Sigmoid colon (tissue), 7 donors: ENCODE measurements around the gene GCHFR. TPM values are rescaled to one million over a fixed set of nuclear protein-coding genes. Genes with fewer than 3 reads are reported as not detected.

Experiments
- DNase-seq: peaks from one replicate; pipeline ENCODE4 v3.0.0-alpha.2; 2019
- H3K27ac ChIP-seq, 4 donors: fragments of 200-600 bp; sonication (generic); one replicate each; pipeline ENCODE4 v1.5.1; 2016 to 2019; ENCODE audit warnings: mild to moderate bottlenecking in 1 of 4
- H3K27me3 ChIP-seq, 3 donors: fragments of 200-600 bp; sonication (generic); one replicate each; pipeline ENCODE4 v1.5.1; 2019; ENCODE audit warnings: mild to moderate bottlenecking in 1 of 3
- H3K36me3 ChIP-seq, 4 donors: fragments of 200-600 bp; sonication (generic); one replicate each; pipeline ENCODE4 v1.5.1; 2016 to 2019
- H3K4me1 ChIP-seq, 4 donors: fragments of 200-600 bp; sonication (generic); one replicate each; pipeline ENCODE4 v1.5.1; 2017 to 2019
- H3K4me3 ChIP-seq, 4 donors: fragments of 200-600 bp; sonication (generic); one replicate each; pipeline ENCODE4 v1.5.1; 2017 to 2019; ENCODE audit warnings: mild to moderate bottlenecking in 2 of 4, moderate library complexity in 1 of 4
- H3K9me3 ChIP-seq, 4 donors: fragments of 200-600 bp in 3 of 4; sonication (generic) in 3 of 4; one replicate each; pipeline versions ENCODE4 v1.5.1 to v1.6.1; 2013 to 2019
- EP300 ChIP-seq, 4 donors: sonication (generic); formaldehyde crosslinking; IDR thresholded peaks; one replicate each; pipeline ENCODE4 v1.6.1; 2017; ENCODE audit warnings: antibody characterized with exemption in 4 of 4
- POLR2A ChIP-seq, 2 donors: fragments of 450-650 bp; IDR thresholded peaks; one replicate each; pipeline ENCODE4 v1.6.1; 2016; ENCODE audit warnings: antibody characterized with exemption in 2 of 2, mild to moderate bottlenecking in 2 of 2, moderate library complexity in 2 of 2
- POLR2AphosphoS5 ChIP-seq, 4 donors: sonication (generic); formaldehyde crosslinking; IDR thresholded peaks; one replicate each; pipeline ENCODE4 v1.6.1; 2017; ENCODE audit warnings: antibody characterized with exemption in 4 of 4
- WGBS, 2 donors: extraction: QIAGEN DNeasy Blood & Tissue Kit; methylation state at CpG; one replicate each; pipeline ENCODE4 v1.1.7; 2013; 5-methylcytosine and 5-hydroxymethylcytosine counted together
- intact Hi-C: fragments of 100-400 bp; cut with DNase I; formaldehyde crosslinking; loops from one replicate; pipeline ENCODE4 v1.15.1; 2023
- polyA plus RNA-seq, 3 donors: library from polyadenylated mRNA; stranded (reverse); fragments of 200-250 nt; gene quantifications; one replicate each; pipeline ENCODE4 v1.2.3, GENCODE V29; 2013
- total RNA-seq, 4 donors: library from RNA; depleted of rRNA; stranded (reverse); fragments of >200 nt; gene quantifications; one replicate each; pipeline ENCODE4 v1.1.0, GENCODE V29; 2016
- TF ChIP-seq, protein P1 (sequence below), 4 experiments: fragments of 450-650 bp in 3 of 4; fragments of 200-600 bp in 1 of 4; IDR thresholded peaks; one replicate each; pipeline ENCODE4 v1.5.1; 2016 to 2019; ENCODE audit warnings: antibody characterized with exemption in 4 of 4, mild to moderate bottlenecking in 3 of 4, moderate library complexity in 2 of 4
- donor health status: healthy with polysubstance abuse.
- donor health status: Bipolar disorder and iron deficiency.
- donor health status: healthy.

GCHFR gene
- total and polyA plus RNA-seq, 7 donors: 2.2 to 71.7 (median 27.8) TPM

DNA sequence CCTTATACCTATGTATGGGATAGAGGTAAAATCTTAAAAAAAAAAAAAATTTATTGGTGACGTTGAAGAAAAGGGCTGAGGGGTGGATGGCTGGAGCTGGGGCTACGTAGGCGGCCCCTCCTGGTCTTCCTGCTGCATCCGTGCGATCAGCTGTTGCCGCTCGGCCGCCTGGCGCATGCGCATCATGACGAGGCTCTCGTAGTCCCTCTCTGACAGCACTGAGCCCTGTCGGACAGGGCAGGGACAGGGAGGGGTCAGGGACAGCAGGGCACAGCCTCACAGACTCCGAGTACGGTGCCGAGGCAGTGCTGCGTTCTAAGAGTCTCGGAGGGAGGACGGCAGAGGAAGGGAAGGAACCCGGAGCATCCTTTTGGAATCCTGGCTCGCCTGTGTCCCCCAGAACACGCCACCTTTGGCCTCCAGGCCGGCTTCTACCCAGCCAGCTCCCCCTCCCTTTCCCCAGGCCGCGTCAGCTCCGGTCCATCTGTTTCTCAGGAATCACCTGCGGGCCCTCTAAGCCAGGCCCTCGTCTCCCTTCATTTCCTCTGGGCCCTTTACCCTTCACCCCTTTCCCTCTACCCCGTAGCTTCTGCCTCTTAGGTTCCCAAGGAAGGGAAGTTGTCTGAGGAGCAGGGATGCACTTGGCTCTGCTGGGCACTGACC is 4.1 kb downstream of the GCHFR start:
- 70 to 84% methylated on average over 29 of the region's 29 CpGs for WGBS, 2 donors
- H3K36me3 ChIP-seq: peaks cover 0 to 30% (median 6%) of the 10 kb centered on the region in 4 donors

DNA sequence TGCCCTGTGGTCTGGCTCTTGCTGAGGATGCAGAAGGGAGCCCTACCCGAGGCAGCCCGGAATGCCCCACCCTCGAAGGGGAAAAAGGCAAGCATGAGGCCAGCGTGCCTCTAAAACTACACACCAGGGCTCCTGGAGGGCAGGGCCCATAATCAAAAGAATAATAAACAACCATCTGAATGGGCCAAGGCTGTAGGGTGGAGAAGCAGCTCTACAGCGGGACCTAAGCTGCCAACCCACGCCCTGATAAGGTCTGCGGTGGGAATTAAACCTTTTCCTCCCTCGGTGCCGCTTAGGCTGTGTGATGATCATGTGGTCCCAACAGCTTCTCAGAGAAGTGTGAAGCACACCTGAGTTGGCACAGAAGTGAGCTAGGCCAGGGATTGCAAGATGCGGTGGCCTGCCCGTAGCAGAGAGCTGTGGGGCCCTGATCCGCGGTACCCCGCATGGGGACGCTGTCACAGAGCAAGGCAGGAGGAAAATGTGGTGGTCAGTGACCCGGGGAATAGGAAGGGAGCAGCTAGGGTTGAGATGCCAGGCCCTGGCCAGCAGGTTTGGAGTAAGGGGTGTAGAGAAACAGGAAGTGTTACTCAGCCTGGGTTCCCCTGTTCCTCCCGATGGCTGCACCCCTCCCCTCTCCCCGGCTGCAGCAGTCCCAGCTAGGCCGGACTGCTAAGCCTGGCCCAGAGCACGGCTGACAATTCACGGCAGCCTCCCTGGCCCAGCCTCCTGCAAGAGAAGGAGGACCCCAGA is 4.8 kb downstream of the GCHFR start:
- WGBS, 2 donors: 19 to 48% methylated on average over 21 of the region's 21 CpGs
- Histone ChIP-seq H3K9me3 (no peaks in the 10 kb centered on the region), H3K36me3 (peaks cover 3 to 37% (median 13%) of the 10 kb centered on the region in 4 donors), H3K4me1 (peaks cover 0 to 35% (median 31%) of the 10 kb centered on the region in 4 donors), H3K27me3 (no peaks in the 10 kb centered on the region), H3K4me3 (no peak overlapping the region), H3K27ac (peak overlapping the region; percentile 22 to 59 (median 48))
- no peak for DNase-seq
- TF ChIP-seq EP300 (IDR thresholded peaks at IDR 0.05) (no peak), POLR2A (IDR thresholded peaks at IDR 0.05) (no peak), POLR2AphosphoS5 (IDR thresholded peaks at IDR 0.05) (no peak)
- TF ChIP-seq, protein P1, sequence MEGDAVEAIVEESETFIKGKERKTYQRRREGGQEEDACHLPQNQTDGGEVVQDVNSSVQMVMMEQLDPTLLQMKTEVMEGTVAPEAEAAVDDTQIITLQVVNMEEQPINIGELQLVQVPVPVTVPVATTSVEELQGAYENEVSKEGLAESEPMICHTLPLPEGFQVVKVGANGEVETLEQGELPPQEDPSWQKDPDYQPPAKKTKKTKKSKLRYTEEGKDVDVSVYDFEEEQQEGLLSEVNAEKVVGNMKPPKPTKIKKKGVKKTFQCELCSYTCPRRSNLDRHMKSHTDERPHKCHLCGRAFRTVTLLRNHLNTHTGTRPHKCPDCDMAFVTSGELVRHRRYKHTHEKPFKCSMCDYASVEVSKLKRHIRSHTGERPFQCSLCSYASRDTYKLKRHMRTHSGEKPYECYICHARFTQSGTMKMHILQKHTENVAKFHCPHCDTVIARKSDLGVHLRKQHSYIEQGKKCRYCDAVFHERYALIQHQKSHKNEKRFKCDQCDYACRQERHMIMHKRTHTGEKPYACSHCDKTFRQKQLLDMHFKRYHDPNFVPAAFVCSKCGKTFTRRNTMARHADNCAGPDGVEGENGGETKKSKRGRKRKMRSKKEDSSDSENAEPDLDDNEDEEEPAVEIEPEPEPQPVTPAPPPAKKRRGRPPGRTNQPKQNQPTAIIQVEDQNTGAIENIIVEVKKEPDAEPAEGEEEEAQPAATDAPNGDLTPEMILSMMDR (IDR thresholded peaks at IDR 0.05): no peak
- intact Hi-C loops: loop anchor here (5.0 kb wide), 1 partner anchor 39 kb away; the partner anchor contains the start of genes DNAJC17 and ZFYVE19

More for the DNA sequence above, 4.1 kb downstream of the GCHFR start:
- H3K4me1 ChIP-seq: peaks cover 0 to 42% (median 38%) of the 10 kb centered on the region in 4 donors
- TF ChIP-seq POLR2AphosphoS5 (IDR thresholded peaks at IDR 0.05) (no peak), EP300 (IDR thresholded peaks at IDR 0.05) (no peak), POLR2A (IDR thresholded peaks at IDR 0.05) (no peak)
- TF ChIP-seq, protein P1 (IDR thresholded peaks at IDR 0.05): no peak
- H3K9me3 ChIP-seq: no peaks in the 10 kb centered on the region
- H3K27me3 ChIP-seq: no peaks in the 10 kb centered on the region
- intact Hi-C loops: loop anchor here (5.0 kb wide), 1 partner anchor 39 kb away; the partner anchor contains the start of genes DNAJC17 and ZFYVE19
- DNase-seq: no peak
- peak overlapping the region in 1 of 4 donors; percentile 44 for H3K27ac ChIP-seq
- H3K4me3 ChIP-seq: no peak overlapping the region

DNA sequence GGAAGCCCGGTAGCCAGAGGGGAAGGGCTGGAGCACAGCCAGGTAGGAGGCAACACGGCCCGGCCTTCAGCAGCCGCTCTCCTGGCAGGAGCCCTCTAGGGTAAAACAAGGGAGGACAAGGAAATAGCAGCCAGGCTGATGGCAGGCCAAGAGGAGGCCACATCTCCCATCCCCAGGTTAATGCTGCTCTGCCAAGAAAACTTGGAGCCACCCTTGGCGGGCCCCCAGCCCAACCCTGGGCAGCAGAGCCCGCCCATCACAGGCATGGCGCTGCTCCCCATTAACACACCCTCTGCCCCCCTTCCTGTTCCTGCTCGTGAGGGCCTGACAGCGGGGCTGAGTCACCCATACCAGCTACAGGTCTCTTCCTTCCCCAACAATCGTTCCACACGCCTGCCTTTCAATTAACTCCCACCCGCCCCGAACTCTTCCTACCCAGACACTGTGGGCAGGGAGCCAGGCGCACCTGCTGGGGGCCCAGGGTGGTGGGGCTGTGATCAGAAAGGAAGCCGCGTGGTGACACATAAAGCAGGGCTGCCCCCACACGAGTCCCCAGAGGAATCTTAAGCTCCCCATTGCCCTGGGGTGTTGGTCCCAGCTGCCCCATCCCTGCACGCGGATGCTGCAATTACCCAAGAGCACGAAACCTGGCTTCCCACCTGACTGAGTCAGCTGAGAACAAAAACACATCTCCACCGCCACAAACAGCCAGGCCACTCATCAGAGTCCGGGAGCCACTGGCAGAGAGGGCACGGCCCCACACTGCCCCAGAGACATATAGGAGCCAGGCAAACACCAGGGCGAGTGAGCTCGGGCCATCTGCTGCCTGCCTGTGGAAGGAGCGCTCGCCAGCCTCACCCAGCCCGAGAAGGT is 5.6 kb downstream of the GCHFR start, which contains the start of gene C15orf62:
Gene C15orf62 (plus strand): TSS at position 707 of the 873 bp plus-strand sequence. CDS start 516 bp downstream, outside the sequence.
- no peak for TF ChIP-seq POLR2A (IDR thresholded peaks at IDR 0.05)
- TF ChIP-seq, protein P1 (IDR thresholded peaks at IDR 0.05): no peak
- Histone ChIP-seq H3K27me3 (no peaks in the 10 kb centered on the region), H3K4me3 (no peak within 1 kb of the TSS), H3K4me1 (peaks cover 0 to 27% (median 23%) of the 10 kb centered on the region in 4 donors), H3K9me3 (no peaks in the 10 kb centered on the region), H3K36me3 (peaks cover 6 to 45% (median 21%) of the 10 kb centered on the region in 4 donors), H3K27ac (peak within 1 kb of the TSS; percentile 31 to 59 (median 48))
- 10 to 26% methylated on average over 28 of the region's 28 CpGs for WGBS, 2 donors
- DNase-seq: no peak
- intact Hi-C loops: loop anchor here (5.0 kb wide), 1 partner anchor 38 kb away; the partner anchor contains the start of genes DNAJC17 and ZFYVE19

DNA sequence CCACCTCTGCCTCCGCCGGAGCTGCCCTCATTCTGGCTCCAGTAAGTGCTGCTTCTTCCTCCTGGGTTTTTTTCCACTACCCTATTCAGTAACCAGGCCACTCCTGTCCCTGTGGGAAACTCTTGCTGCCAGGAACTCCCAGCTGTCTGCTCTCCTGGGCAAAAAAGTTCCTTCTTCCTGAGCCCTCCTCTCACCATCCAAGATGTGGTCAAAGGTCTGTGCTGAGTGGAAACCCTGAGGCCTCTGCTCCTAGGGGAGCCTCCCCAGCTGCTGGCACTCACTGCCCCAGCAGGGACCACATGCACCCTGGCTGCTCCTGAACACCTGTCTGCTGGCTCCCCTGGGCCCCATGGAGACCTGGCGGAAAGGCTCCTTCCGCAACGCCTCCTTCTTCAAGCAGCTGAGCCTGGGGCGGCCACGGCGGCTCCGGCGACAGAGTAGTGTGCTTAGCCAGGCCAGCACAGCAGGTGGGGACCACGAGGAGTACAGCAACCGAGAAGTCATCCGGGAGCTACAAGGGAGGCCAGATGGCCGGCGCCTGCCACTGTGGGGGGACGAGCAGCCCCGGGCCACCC is 6.4 kb downstream of the GCHFR start:
- peaks cover 0 to 20% (median 16%) of the 10 kb centered on the region in 4 donors for H3K4me1 ChIP-seq
- no peak for DNase-seq
- TF ChIP-seq POLR2A (IDR thresholded peaks at IDR 0.05) (no peak), POLR2AphosphoS5 (IDR thresholded peaks at IDR 0.05) (no peak), EP300 (IDR thresholded peaks at IDR 0.05) (no peak)
- TF ChIP-seq, protein P1 (IDR thresholded peaks at IDR 0.05): no peak
- no peaks in the 10 kb centered on the region for H3K27me3 ChIP-seq
- H3K27ac ChIP-seq: peak overlapping the region; percentile 31 to 59 (median 48)
- intact Hi-C loops: no loop called here
- no peak overlapping the region for H3K4me3 ChIP-seq
- H3K9me3 ChIP-seq: no peaks in the 10 kb centered on the region
- 22 to 45% methylated on average over 17 of the region's 17 CpGs for WGBS, 2 donors
- H3K36me3 ChIP-seq: peaks cover 8 to 52% (median 28%) of the 10 kb centered on the region in 4 donors
